WI38 (cell line): ENCODE results near the gene TENM4.

ENCODE experiments used
- H3K4me3 ChIP-seq: 2 replicates; pipeline ENCODE4 v1.5.1; 2011; ENCODE audit warnings: low read depth, mild to moderate bottlenecking, control low read depth, low read length
- TF ChIP-seq, protein P1 (sequence below): IDR thresholded peaks from 2 replicates; pipeline ENCODE4 v1.5.1; 2012; ENCODE audit warnings: low read depth, mild to moderate bottlenecking, control low read depth, low read length

The TENM4 gene

DNA sequence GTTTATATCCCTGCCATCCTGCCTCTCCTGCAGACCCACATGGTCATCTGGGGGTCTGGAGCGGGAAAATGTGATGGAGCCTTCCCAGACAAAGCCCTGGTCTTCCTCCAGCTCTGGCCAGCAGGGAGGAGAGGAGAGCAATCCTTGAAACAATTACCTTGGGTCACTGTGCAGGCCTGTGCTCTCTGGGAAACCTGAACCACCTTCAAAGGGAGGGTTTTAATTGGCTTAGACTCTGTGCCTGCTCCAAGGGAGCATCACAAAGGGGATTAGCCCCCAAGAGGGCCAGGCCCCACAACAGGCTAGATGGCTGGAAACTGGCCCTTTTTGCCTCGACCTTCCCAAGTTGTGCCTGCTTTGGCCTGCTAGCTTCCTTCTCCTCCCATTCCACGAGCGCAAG, 351.9 kb downstream of the TENM4 start:
- H3K4me3 ChIP-seq, result no peak overlapping the region
- TF ChIP-seq, protein P1, sequence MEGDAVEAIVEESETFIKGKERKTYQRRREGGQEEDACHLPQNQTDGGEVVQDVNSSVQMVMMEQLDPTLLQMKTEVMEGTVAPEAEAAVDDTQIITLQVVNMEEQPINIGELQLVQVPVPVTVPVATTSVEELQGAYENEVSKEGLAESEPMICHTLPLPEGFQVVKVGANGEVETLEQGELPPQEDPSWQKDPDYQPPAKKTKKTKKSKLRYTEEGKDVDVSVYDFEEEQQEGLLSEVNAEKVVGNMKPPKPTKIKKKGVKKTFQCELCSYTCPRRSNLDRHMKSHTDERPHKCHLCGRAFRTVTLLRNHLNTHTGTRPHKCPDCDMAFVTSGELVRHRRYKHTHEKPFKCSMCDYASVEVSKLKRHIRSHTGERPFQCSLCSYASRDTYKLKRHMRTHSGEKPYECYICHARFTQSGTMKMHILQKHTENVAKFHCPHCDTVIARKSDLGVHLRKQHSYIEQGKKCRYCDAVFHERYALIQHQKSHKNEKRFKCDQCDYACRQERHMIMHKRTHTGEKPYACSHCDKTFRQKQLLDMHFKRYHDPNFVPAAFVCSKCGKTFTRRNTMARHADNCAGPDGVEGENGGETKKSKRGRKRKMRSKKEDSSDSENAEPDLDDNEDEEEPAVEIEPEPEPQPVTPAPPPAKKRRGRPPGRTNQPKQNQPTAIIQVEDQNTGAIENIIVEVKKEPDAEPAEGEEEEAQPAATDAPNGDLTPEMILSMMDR, result no peak

DNA sequence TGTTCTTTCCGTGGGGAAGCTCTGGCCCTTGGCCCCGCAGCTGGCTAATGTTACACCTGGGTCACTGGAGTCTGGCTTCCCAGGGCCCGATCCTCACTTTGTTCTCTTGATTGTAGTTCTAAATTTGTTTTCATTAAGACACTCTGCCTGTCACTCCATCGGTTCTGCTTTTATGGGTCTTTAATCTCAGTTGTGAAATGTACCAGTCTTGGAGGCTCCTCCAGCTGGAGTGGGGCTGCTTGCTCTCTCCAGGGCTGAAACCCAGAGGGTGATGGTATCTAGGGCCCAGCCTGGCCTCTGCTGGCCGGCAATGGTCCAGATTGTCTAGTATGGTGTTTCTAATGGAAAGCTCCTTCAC, 352.9 kb downstream of the TENM4 start:
- H3K4me3 ChIP-seq, result no peak overlapping the region
- TF ChIP-seq, protein P1, result no peak

DNA sequence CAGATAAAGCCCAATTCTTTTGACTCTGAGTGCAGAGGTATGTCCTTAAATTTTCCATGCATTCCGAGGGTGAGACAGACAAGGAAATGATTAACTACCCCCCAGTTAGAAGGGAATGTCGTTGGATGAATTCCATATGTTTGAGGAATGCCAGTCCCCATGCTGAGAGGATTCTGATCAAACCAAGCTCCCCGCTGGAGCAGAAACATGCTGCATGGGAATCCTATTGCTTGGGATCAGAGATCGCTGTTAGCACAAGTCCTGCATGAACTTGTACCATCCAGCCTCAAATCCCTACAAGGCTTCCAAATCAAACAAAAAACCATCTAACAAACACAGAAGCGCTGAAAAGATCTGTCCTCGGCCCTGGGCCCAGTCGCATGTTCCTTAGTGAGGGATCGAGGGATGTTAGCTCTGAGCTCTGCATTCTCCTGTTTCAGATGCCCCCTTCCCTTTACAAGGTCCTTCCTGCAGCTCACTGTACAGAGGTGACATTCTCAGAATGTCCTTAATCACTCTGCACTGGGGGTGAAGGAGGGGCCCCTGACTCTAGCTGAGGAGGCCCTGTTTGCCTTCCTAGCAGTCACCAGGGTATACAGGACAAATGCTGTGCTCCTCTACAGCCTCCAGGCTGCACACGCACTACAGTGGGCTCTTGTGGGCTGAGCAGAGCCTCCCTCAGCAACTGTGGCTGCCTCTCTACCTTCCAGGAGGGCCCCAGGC, 353.4 kb downstream of the TENM4 start:
- TF ChIP-seq, protein P1, result no peak
- no peak overlapping the region for H3K4me3 ChIP-seq

DNA sequence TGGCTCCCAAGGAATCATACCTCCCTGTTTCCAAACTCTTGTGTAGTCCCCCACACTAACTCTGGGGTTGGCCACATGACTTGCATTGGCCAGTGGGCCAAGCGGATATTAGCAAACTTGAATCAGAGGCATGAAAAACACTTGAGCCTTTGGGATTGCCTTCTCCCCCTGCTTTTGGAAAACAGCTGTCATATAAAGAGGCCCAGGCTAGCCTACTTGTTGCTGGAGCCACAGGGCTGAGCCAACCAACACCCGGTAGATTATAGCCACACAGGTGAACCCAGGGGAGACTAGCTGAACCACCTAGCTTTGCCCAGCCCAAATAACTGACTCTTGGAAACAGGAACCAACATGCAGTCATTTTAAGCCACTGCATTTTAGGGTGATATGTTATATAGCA, 354.8 kb downstream of the TENM4 start:
- TF ChIP-seq, protein P1, result no peak
- H3K4me3 ChIP-seq, result no peak overlapping the region

DNA sequence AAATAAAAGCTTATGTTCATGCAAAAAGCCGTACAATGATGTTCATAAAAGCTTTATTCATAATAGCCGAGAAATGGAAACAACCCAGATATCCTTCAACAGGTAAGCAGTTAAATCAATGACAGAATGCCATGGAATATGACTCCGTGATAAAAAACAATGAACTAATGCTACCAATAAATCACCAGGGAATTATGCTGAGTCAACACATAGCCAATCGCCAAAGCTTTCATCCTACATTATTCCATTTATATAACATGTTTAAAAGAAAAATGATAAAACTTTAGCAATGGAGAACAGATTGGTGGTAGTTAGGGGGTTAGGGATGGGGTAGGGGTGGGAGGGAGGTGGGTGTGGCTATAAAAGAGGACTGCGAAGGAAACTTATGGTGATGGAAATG, 356.4 kb downstream of the TENM4 start:
- no peak overlapping the region for H3K4me3 ChIP-seq
- TF ChIP-seq, protein P1, result no peak

DNA sequence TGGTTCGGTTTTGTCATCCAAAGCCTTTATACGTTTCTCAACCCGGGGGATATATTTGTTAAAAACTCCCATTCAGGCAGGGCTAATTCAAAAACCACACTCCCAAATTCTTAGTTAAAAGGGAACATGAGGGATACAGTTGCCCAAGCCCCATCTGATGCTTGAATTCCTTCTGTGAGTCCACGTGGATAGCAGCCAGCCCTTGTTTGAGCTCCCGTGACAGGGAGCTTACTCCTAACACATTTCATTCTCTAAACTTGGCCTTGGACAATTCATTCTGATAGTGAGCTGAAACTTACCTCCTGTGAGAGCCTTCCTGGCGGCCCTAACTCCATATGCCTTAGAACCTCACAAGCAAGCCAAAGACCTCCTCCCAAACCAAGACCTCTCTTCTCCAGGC, 357.5 kb downstream of the TENM4 start:
- TF ChIP-seq, protein P1, result no peak

DNA sequence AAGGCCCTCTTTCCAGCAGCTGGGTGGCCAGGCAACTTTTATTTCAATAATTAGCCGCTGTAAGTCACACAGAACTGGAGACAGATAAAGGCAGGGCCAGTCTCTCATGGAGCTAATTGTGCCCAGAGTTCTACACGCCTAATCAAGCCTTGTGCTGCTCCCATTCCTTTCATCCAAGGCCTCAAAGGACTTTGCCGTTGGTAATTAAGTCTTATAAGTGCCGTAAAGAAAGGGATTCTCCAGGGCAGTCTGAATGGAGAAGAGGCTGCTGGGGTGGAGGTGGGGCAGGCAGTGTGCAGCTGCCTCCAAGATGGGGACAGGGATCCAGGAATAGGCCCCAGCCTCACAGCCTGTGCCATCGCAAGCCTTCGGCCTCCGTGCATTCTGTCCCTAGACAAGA, 357.9 kb downstream of the TENM4 start:
- no peak overlapping the region for H3K4me3 ChIP-seq
- TF ChIP-seq, protein P1, result no peak

More for the DNA sequence above, 357.5 kb downstream of the TENM4 start:
- no peak overlapping the region for H3K4me3 ChIP-seq
